ENCODE data around the gene BRMS1L. TPM values are rescaled to one million over a fixed set of nuclear protein-coding genes. Genes with fewer than 3 reads are reported as not detected.

BRMS1L gene
- total and polyA plus RNA-seq, 10 of the 15 experiments (the other 5 are each of a cell fraction or from before 2014, with no cell fraction given), result 5.3 to 26.7 (median 8.3) TPM

DNA sequence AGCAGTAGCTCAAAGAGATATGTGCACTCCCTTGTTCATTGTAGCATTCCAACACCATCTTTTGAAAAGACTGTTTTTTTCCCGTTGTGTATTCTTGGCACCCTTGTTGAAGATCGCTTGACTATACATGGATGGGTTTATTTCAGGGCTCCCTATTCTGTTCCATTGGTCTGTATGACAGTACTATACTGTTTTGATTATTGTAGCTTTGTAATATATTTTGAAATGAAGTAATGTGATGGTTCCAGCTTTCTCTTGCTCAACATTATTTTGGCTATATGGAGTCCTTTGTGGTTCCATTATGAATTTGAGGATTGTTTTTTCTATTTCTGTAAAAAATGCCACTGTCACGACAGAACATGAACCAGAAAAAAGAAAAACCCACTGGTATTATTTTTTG is 25.7 kb downstream of the BRMS1L start (continued):
- TF ChIP-seq, protein P1, sequence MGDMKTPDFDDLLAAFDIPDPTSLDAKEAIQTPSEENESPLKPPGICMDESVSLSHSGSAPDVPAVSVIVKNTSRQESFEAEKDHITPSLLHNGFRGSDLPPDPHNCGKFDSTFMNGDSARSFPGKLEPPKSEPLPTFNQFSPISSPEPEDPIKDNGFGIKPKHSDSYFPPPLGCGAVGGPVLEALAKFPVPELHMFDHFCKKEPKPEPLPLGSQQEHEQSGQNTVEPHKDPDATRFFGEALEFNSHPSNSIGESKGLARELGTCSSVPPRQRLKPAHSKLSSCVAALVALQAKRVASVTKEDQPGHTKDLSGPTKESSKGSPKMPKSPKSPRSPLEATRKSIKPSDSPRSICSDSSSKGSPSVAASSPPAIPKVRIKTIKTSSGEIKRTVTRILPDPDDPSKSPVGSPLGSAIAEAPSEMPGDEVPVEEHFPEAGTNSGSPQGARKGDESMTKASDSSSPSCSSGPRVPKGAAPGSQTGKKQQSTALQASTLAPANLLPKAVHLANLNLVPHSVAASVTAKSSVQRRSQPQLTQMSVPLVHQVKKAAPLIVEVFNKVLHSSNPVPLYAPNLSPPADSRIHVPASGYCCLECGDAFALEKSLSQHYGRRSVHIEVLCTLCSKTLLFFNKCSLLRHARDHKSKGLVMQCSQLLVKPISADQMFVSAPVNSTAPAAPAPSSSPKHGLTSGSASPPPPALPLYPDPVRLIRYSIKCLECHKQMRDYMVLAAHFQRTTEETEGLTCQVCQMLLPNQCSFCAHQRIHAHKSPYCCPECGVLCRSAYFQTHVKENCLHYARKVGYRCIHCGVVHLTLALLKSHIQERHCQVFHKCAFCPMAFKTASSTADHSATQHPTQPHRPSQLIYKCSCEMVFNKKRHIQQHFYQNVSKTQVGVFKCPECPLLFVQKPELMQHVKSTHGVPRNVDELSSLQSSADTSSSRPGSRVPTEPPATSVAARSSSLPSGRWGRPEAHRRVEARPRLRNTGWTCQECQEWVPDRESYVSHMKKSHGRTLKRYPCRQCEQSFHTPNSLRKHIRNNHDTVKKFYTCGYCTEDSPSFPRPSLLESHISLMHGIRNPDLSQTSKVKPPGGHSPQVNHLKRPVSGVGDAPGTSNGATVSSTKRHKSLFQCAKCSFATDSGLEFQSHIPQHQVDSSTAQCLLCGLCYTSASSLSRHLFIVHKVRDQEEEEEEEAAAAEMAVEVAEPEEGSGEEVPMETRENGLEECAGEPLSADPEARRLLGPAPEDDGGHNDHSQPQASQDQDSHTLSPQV (IDR thresholded peaks at IDR 0.05), result no peak
- TF ChIP-seq, protein P2, sequence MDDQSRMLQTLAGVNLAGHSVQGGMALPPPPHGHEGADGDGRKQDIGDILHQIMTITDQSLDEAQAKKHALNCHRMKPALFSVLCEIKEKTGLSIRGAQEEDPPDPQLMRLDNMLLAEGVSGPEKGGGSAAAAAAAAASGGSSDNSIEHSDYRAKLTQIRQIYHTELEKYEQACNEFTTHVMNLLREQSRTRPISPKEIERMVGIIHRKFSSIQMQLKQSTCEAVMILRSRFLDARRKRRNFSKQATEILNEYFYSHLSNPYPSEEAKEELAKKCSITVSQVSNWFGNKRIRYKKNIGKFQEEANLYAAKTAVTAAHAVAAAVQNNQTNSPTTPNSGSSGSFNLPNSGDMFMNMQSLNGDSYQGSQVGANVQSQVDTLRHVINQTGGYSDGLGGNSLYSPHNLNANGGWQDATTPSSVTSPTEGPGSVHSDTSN (IDR thresholded peaks at IDR 0.05; ENCODE audit: insufficient replicate concordance, low read depth, low read length), result no peak
- TF ChIP-seq, protein P3, sequence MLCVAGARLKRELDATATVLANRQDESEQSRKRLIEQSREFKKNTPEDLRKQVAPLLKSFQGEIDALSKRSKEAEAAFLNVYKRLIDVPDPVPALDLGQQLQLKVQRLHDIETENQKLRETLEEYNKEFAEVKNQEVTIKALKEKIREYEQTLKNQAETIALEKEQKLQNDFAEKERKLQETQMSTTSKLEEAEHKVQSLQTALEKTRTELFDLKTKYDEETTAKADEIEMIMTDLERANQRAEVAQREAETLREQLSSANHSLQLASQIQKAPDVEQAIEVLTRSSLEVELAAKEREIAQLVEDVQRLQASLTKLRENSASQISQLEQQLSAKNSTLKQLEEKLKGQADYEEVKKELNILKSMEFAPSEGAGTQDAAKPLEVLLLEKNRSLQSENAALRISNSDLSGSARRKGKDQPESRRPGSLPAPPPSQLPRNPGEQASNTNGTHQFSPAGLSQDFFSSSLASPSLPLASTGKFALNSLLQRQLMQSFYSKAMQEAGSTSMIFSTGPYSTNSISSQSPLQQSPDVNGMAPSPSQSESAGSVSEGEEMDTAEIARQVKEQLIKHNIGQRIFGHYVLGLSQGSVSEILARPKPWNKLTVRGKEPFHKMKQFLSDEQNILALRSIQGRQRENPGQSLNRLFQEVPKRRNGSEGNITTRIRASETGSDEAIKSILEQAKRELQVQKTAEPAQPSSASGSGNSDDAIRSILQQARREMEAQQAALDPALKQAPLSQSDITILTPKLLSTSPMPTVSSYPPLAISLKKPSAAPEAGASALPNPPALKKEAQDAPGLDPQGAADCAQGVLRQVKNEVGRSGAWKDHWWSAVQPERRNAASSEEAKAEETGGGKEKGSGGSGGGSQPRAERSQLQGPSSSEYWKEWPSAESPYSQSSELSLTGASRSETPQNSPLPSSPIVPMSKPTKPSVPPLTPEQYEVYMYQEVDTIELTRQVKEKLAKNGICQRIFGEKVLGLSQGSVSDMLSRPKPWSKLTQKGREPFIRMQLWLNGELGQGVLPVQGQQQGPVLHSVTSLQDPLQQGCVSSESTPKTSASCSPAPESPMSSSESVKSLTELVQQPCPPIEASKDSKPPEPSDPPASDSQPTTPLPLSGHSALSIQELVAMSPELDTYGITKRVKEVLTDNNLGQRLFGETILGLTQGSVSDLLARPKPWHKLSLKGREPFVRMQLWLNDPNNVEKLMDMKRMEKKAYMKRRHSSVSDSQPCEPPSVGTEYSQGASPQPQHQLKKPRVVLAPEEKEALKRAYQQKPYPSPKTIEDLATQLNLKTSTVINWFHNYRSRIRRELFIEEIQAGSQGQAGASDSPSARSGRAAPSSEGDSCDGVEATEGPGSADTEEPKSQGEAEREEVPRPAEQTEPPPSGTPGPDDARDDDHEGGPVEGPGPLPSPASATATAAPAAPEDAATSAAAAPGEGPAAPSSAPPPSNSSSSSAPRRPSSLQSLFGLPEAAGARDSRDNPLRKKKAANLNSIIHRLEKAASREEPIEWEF (IDR thresholded peaks at IDR 0.05; ENCODE audit: insufficient replicate concordance, low read depth, low read length), result no peak
- no peak for TF ChIP-seq NR2C2 (IDR thresholded peaks at IDR 0.05; ENCODE audit: borderline replicate concordance, control insufficient read depth, insufficient read length, low read depth)
- TF ChIP-seq TCF3 (IDR thresholded peaks at IDR 0.05; ENCODE audit: borderline replicate concordance, insufficient read depth, low read depth, low read length), result no peak
- TF ChIP-seq EGR1 (IDR thresholded peaks at IDR 0.05; ENCODE audit: borderline replicate concordance in 1 of 2, low read depth in 2 of 2, low read length in 2 of 2), result no peak
- no peak for TF ChIP-seq CBX5 (IDR thresholded peaks at IDR 0.05; ENCODE audit: low read depth)
- no peak for TF ChIP-seq GABPA (IDR thresholded peaks at IDR 0.05; ENCODE audit: low read depth)
- no peak for TF ChIP-seq ESRRA (IDR thresholded peaks at IDR 0.05; ENCODE audit: low read length)
- TF ChIP-seq, protein P4, sequence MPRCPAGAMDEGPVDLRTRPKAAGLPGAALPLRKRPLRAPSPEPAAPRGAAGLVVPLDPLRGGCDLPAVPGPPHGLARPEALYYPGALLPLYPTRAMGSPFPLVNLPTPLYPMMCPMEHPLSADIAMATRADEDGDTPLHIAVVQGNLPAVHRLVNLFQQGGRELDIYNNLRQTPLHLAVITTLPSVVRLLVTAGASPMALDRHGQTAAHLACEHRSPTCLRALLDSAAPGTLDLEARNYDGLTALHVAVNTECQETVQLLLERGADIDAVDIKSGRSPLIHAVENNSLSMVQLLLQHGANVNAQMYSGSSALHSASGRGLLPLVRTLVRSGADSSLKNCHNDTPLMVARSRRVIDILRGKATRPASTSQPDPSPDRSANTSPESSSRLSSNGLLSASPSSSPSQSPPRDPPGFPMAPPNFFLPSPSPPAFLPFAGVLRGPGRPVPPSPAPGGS (IDR thresholded peaks at IDR 0.05; ENCODE audit: borderline replicate concordance, insufficient read depth, low read depth, low read length, poor library complexity, severe bottlenecking), result no peak
- TF ChIP-seq NRF1 (conservative IDR thresholded peaks at IDR 0.05; ENCODE audit: low read depth, low read length), result no peak
